WTC11 (cell line): ENCODE measurements around the gene AFP. TPM values are rescaled to one million over a fixed set of nuclear protein-coding genes. Genes with fewer than 3 reads are reported as not detected.

Source experiments
- ATAC-seq: fragments of 200-7000 bp; cut with Tn5 transposase; 2 replicates; pipeline ENCODE4 v1.10.0; 2021; ENCODE audit warnings: mild to moderate bottlenecking, moderate library complexity
- CTCF ChIA-PET: fragments of 300-600 bp; sonication (Branson Sonifier 250); formaldehyde crosslinking; loops from one replicate; lab custom pipeline; 2021; ENCODE audit warnings: antibody characterized with exemption; lab: Charles Lee
- POLR2A ChIA-PET: fragments of 350-600 bp; sonication (Branson Sonifier 250); formaldehyde crosslinking; loops from one replicate; lab custom pipeline; 2021; ENCODE audit warnings: antibody characterized with exemption; lab: Charles Lee
- DNase-seq: peaks from one replicate; pipeline ENCODE4 v3.0.0; 2021; ENCODE audit warnings: low spot score
- H3K27ac Mint-ChIP-seq: 2 replicates; pipeline ENCODE4 v1.8.0; 2021; ENCODE audit warnings: mixed read lengths
- H3K27me3 Mint-ChIP-seq: 2 replicates; pipeline ENCODE4 v1.8.0; 2021; ENCODE audit warnings: low read depth, mild to moderate bottlenecking, moderate library complexity, mixed read lengths
- H3K36me3 Mint-ChIP-seq: 2 replicates; pipeline ENCODE4 v1.8.0; 2021; ENCODE audit warnings: mixed read lengths
- H3K4me1 Mint-ChIP-seq: 2 replicates; pipeline ENCODE4 v1.8.0; 2022; ENCODE audit warnings: mixed read lengths
- H3K4me3 Mint-ChIP-seq: 2 replicates; pipeline ENCODE4 v1.8.0; 2021; ENCODE audit warnings: mild to moderate bottlenecking, moderate library complexity, mixed read lengths
- H3K9me3 Mint-ChIP-seq: 2 replicates; pipeline ENCODE4 v1.8.0; 2021; ENCODE audit warnings: mixed read lengths
- ATF1 ChIP-seq: sonication (generic); formaldehyde crosslinking; IDR thresholded peaks from 2 replicates; pipeline ENCODE4 v1.8.1; 2023; ENCODE audit warnings: mild to moderate bottlenecking, moderate library complexity, missing genetic modification reagents
- ETV6 ChIP-seq: sonication (generic); formaldehyde crosslinking; IDR thresholded peaks from 2 replicates; pipeline ENCODE4 v1.8.1; 2022; ENCODE audit warnings: mild to moderate bottlenecking, missing genetic modification reagents
- FOXK1 ChIP-seq: sonication (generic); formaldehyde crosslinking; IDR thresholded peaks from 2 replicates; pipeline ENCODE4 v1.8.0; 2022; ENCODE audit warnings: mild to moderate bottlenecking, moderate library complexity, missing genetic modification reagents
- JUN ChIP-seq: sonication (generic); formaldehyde crosslinking; IDR thresholded peaks from 2 replicates; pipeline ENCODE4 v1.8.0; 2023; ENCODE audit warnings: mild to moderate bottlenecking, missing genetic modification reagents
- NR3C1 ChIP-seq: sonication (generic); formaldehyde crosslinking; conservative IDR thresholded peaks from 2 replicates; pipeline ENCODE4 v1.8.1; 2023; ENCODE audit warnings: low read depth, mild to moderate bottlenecking, missing genetic modification reagents
- TEAD1 ChIP-seq: sonication (generic); formaldehyde crosslinking; IDR thresholded peaks from 2 replicates; pipeline ENCODE4 v1.8.0; 2022; ENCODE audit warnings: mild to moderate bottlenecking, missing genetic modification reagents
- ZBTB43 ChIP-seq: sonication (generic); formaldehyde crosslinking; IDR thresholded peaks from 2 replicates; pipeline ENCODE4 v1.8.1; 2023; ENCODE audit warnings: mild to moderate bottlenecking, missing genetic modification reagents
- ZNF121 ChIP-seq: sonication (generic); formaldehyde crosslinking; IDR thresholded peaks from 2 replicates; pipeline ENCODE4 v1.8.0; 2023; ENCODE audit warnings: missing genetic modification reagents
- ZNF138 ChIP-seq: sonication (generic); formaldehyde crosslinking; conservative IDR thresholded peaks from 2 replicates; pipeline ENCODE4 v1.8.1; 2022; ENCODE audit warnings: mild to moderate bottlenecking, moderate library complexity, missing genetic modification reagents
- ZNF423 ChIP-seq: fragments of 250-450 bp; sonication (Bioruptor Pico); IDR thresholded peaks from 2 replicates; pipeline ENCODE4 v2.1.2; 2022; ENCODE audit warnings: mild to moderate bottlenecking, moderate library complexity
- total RNA-seq: library from RNA; stranded (reverse); gene quantifications from 3 replicates; pipeline ENCODE4 v1.2.3, GENCODE V29; 2021
- TF ChIP-seq, protein P1 (sequence below): sonication (generic); formaldehyde crosslinking; IDR thresholded peaks from 2 replicates; pipeline ENCODE4 v1.8.1; 2023; ENCODE audit warnings: mild to moderate bottlenecking, missing genetic modification reagents
- TF ChIP-seq, protein P2 (sequence below): sonication (generic); formaldehyde crosslinking; IDR thresholded peaks from 2 replicates; pipeline ENCODE4 v1.8.0; 2023; ENCODE audit warnings: missing genetic modification reagents

The AFP gene
- total RNA-seq, 1 experiment from 2014 or later: 1.8 TPM

DNA sequence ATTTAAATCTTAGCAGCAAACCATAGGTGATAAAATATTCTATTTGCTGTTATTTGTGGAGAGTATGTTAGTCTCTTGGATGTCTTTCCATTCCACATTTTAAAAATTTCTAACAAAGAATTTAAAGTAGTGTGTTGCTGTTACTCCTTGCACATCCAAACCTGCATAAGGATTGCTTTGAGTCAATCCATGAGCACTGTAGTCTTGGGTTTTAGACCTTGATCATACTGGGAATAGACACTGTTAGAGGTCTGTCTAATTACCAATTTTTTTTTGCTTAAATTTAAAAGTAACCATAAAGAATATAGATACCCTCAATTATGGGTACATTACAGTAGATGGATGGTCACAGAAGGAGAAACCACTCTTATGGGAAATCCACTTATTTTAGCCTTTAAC lies 1.5 kb downstream of the AFP start:
- ATAC-seq: no peak
- Mint-ChIP-seq H3K4me1 (no peaks in the 10 kb centered on the region), H3K4me3 (no peak overlapping the region), H3K9me3 (no peaks in the 10 kb centered on the region), H3K36me3 (no peaks in the 10 kb centered on the region), H3K27me3 (no peaks in the 10 kb centered on the region), H3K27ac (no peak overlapping the region)
- TF ChIP-seq, protein P1, sequence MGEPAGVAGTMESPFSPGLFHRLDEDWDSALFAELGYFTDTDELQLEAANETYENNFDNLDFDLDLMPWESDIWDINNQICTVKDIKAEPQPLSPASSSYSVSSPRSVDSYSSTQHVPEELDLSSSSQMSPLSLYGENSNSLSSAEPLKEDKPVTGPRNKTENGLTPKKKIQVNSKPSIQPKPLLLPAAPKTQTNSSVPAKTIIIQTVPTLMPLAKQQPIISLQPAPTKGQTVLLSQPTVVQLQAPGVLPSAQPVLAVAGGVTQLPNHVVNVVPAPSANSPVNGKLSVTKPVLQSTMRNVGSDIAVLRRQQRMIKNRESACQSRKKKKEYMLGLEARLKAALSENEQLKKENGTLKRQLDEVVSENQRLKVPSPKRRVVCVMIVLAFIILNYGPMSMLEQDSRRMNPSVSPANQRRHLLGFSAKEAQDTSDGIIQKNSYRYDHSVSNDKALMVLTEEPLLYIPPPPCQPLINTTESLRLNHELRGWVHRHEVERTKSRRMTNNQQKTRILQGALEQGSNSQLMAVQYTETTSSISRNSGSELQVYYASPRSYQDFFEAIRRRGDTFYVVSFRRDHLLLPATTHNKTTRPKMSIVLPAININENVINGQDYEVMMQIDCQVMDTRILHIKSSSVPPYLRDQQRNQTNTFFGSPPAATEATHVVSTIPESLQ: no peak
- TF ChIP-seq ETV6: no peak
- CTCF ChIA-PET: interaction anchor here (1.0 to 2.3 kb wide), 2 partner anchors 7 to 9 kb away, joined by 4 to 8 read pairs; no protein-coding TSS in a partner anchor
- no peak for DNase-seq
- POLR2A ChIA-PET: no interaction called here

DNA sequence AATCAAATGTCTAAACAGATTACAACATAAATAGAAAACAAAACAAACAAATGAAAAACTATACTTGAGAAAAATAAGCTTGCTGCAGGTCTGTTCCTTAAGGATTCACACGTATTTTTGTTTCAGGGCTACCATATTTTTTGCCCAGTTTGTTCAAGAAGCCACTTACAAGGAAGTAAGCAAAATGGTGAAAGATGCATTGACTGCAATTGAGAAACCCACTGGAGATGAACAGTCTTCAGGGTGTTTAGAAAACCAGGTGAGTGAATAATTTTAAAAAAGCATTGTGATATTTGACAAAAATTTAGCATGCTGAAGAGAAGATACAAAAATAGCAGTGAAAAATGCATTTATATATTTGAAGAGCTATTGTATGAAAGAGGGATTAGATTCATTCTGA lies 2.0 kb downstream of the AFP start:
- Mint-ChIP-seq H3K9me3 (no peaks in the 10 kb centered on the region), H3K4me1 (no peaks in the 10 kb centered on the region), H3K4me3 (no peak overlapping the region), H3K36me3 (no peaks in the 10 kb centered on the region), H3K27ac (no peak overlapping the region), H3K27me3 (no peaks in the 10 kb centered on the region)
- CTCF ChIA-PET: interaction anchor here (1.4 to 2.3 kb wide), 2 partner anchors 8 to 97 kb away, joined by 5 to 8 read pairs; no protein-coding TSS in a partner anchor
- DNase-seq (no peak), ATAC-seq (no peak)
- POLR2A ChIA-PET: no interaction called here
- no peak for TF ChIP-seq NR3C1 (CRISPR knock-in tag)
- TF ChIP-seq ZNF138: no peak
- TF ChIP-seq JUN (CRISPR knock-in tag): no peak
- TF ChIP-seq ZBTB43 (CRISPR knock-in tag): no peak

GRCh38 chr4:73438582-73439215 lies 2.7 kb downstream of the AFP start:
- no peaks in the 10 kb centered on the region for H3K27me3 Mint-ChIP-seq
- no peak overlapping the region for H3K4me3 Mint-ChIP-seq

GRCh38 chr4:73439445-73439844 lies 3.4 kb downstream of the AFP start:
- ChIA-PET CTCF (interaction anchor here (1.4 kb wide), 1 partner anchor 98 kb away, joined by 5 read pairs; no protein-coding TSS in a partner anchor), POLR2A (no interaction called here)
- DNase-seq: no peak
- no peak for ATAC-seq
- no peaks in the 10 kb centered on the region for H3K27me3 Mint-ChIP-seq
- H3K36me3 Mint-ChIP-seq: no peaks in the 10 kb centered on the region
- H3K4me1 Mint-ChIP-seq: no peaks in the 10 kb centered on the region
- TF ChIP-seq ZNF121 (CRISPR knock-in tag) (no peak), ZNF423 (CRISPR knock-in tag) (no peak), ATF1 (CRISPR knock-in tag) (no peak), TEAD1 (no peak)
- TF ChIP-seq, all 79 proteins: peak for 0
- Mint-ChIP-seq H3K27ac (no peak overlapping the region), H3K4me3 (no peak overlapping the region), H3K9me3 (no peaks in the 10 kb centered on the region)

More at GRCh38 chr4:73438582-73439215, 2.7 kb downstream of the AFP start:
- Mint-ChIP-seq H3K4me1 (no peaks in the 10 kb centered on the region), H3K36me3 (no peaks in the 10 kb centered on the region), H3K27ac (no peak overlapping the region), H3K9me3 (no peaks in the 10 kb centered on the region)
- ChIA-PET CTCF (interaction anchor here (1.4 to 2.3 kb wide), 2 partner anchors 8 to 97 kb away, joined by 5 to 8 read pairs; no protein-coding TSS in a partner anchor), POLR2A (no interaction called here)
- no peak for ATAC-seq
- TF ChIP-seq, protein P2, sequence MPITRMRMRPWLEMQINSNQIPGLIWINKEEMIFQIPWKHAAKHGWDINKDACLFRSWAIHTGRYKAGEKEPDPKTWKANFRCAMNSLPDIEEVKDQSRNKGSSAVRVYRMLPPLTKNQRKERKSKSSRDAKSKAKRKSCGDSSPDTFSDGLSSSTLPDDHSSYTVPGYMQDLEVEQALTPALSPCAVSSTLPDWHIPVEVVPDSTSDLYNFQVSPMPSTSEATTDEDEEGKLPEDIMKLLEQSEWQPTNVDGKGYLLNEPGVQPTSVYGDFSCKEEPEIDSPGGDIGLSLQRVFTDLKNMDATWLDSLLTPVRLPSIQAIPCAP: no peak
- DNase-seq: no peak

DNA sequence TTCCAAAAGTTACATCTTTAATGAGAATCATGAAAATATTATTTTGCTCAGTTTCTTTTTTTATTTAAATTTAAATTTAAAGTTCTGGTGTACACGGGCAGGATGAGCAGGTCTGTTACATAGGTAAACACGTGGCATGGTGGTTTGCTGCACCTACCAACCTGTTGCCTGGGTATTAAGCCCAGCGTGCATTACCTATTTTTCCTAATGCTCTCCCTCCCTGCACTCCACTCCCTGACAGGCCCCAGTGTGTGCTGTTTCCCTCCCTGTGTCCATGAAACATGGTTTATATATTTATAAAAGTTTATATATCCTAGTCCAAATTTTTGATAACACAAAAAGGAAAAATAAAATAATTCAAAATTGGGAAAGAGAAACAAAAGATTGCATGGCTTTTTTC lies 4.0 kb downstream of the AFP start:
- H3K4me3 Mint-ChIP-seq: no peak overlapping the region
- no peak for ATAC-seq
- no peak for DNase-seq
- no peaks in the 10 kb centered on the region for H3K27me3 Mint-ChIP-seq
- no peaks in the 10 kb centered on the region for H3K9me3 Mint-ChIP-seq
- no peaks in the 10 kb centered on the region for H3K36me3 Mint-ChIP-seq
- ChIA-PET CTCF (no interaction called here), POLR2A (no interaction called here)
- TF ChIP-seq FOXK1: no peak
- H3K4me1 Mint-ChIP-seq: no peaks in the 10 kb centered on the region
- H3K27ac Mint-ChIP-seq: no peak overlapping the region
